Neural cell (in vitro differentiated cells): ENCODE results near the gene WFS1.

Experiments
- CTCF ChIP-seq: fragments of 450-650 bp; IDR thresholded peaks from 2 replicates; pipeline ENCODE4 v1.5.1; 2014; ENCODE audit warnings: antibody characterized with exemption, mild to moderate bottlenecking, moderate library complexity; ENCODE audit not compliant: poor library complexity, severe bottlenecking
- EZH2 ChIP-seq: fragments of 200-600, 300-800 bp; shearing (Covaris generic), sonication (generic); IDR thresholded peaks from 2 replicates; pipeline ENCODE4 v1.6.1; 2014; ENCODE audit warnings: antibody characterized with exemption, low read length, borderline replicate concordance, mild to moderate bottlenecking; ENCODE audit not compliant: insufficient read depth, poor library complexity, severe bottlenecking
- MXI1 ChIP-seq: fragments of 450-650 bp; conservative IDR thresholded peaks from 2 replicates; pipeline ENCODE4 v1.6.1; 2014; ENCODE audit warnings: antibody characterized with exemption, mild to moderate bottlenecking; ENCODE audit not compliant: poor library complexity, severe bottlenecking

- TF ChIP-seq EZH2 (no peak), CTCF (no peak), MXI1 (no peak)
Observed at GRCh38 chr4:6251365-6251764, 18.3 kb upstream of the WFS1 start.
